K562 (cell line): Measurements from ENCODE around the gene PLA2R1. TPM values are rescaled to one million over a fixed set of nuclear protein-coding genes. Genes with fewer than 3 reads are reported as not detected.

ENCODE experiments used
- ATAC-seq: fragments of 200-7000 bp; cut with Tn5 transposase; 3 replicates; pipeline ENCODE4 v1.9.1; 2020; ENCODE audit warnings: moderate library complexity
- Bru-seq: library from RNA; stranded (reverse); fragments of 400-500 nt; gene quantifications from one replicate; lab custom pipeline; 2021; lab: Mats Ljungman, UMichigan
- BruChase-seq, 2 experiments: library from RNA; stranded (reverse); fragments of 400-500 nt; gene quantifications; one replicate each; lab custom pipeline; 2021; lab: Mats Ljungman, UMichigan
- BruUV-seq: library from RNA; stranded (reverse); fragments of 400-500 nt; replicated peaks from 2 replicates; lab custom pipeline; 2021; lab: Mats Ljungman, UMichigan
- CTCF ChIA-PET: fragments of 300-600 bp; formaldehyde crosslinking; extraction: SDS; loops from one replicate; lab custom pipeline; 2021; ENCODE audit warnings: low intra/inter-chr PET ratio; lab: Yijun Ruan, JAX
- POLR2A ChIA-PET: fragments of 300-600, 350-650 bp; sonication (Branson Sonifier 250); formaldehyde crosslinking; extraction: SDS; loops from one replicate; lab custom pipeline; 2021; ENCODE audit warnings: antibody characterized with exemption, inconsistent platforms; lab: Yijun Ruan, JAX
- DNase-seq, 4 experiments: peaks; one replicate each; pipeline versions ENCODE4 v3.0.0 to v3.0.0-alpha.2; 2011 to 2018; ENCODE audit warnings: low spot score in 3 of 4, mixed read lengths in 3 of 4; ENCODE audit errors: extremely low read depth in 1 of 4
- FAIRE-seq: peaks from 2 replicates; lab custom pipeline; 2011; peaks lifted over from hg19 to GRCh38; lab: Jason Lieb, UNC
- H2AFZ ChIP-seq: 2 replicates; pipeline ENCODE4 v1.6.0; 2011; ENCODE audit warnings: low read depth, low read length, control low read depth, inconsistent platforms
- H3K27ac ChIP-seq: fragments of 200-600 bp; 3 replicates; pipeline ENCODE4 v1.8.0; 2011; ENCODE audit warnings: low read depth, mild to moderate bottlenecking, control low read depth, inconsistent platforms, low read length, moderate library complexity, mixed read lengths; ENCODE audit errors: extremely low read depth
- H3K27me3 ChIP-seq, 2 experiments: fragments of 300-600 bp in 1 of 2; 2 replicates in 1 of 2; 3 replicates in 1 of 2; pipeline versions ENCODE4 v1.6.0 to v1.8.0; 2011; ENCODE audit warnings: inconsistent platforms in 2 of 2, low read length in 2 of 2, mild to moderate bottlenecking in 1 of 2, mixed read lengths in 1 of 2, moderate library complexity in 1 of 2; ENCODE audit not compliant: control insufficient read depth in 2 of 2, insufficient read depth in 2 of 2
- H3K36me3 ChIP-seq: fragments of 300-600 bp; 3 replicates; pipeline ENCODE4 v1.8.0; 2011; ENCODE audit warnings: mild to moderate bottlenecking, low read length, inconsistent platforms; ENCODE audit not compliant: control insufficient read depth, insufficient read depth
- H3K4me1 ChIP-seq, 2 experiments: fragments of 200-600 bp in 1 of 2; replicated peaks in 1 of 2; 2 replicates in 1 of 2; 3 replicates in 1 of 2; pipeline versions ENCODE4 v1.5.1 to v1.8.0; 2011; ENCODE audit warnings: inconsistent platforms in 2 of 2, low read length in 2 of 2, mild to moderate bottlenecking in 1 of 2, mixed read lengths in 1 of 2, moderate library complexity in 1 of 2; ENCODE audit not compliant: control insufficient read depth in 2 of 2, insufficient read depth in 2 of 2
- H3K4me2 ChIP-seq: 2 replicates; pipeline ENCODE4 v1.6.1; 2011; ENCODE audit warnings: low read length, control low read depth, inconsistent platforms, mixed read lengths; ENCODE audit not compliant: insufficient read depth
- H3K4me3 ChIP-seq: fragments of 200-600 bp; sonication (generic), shearing (Covaris generic); 2 replicates; pipeline ENCODE4 v1.5.1; 2016; ENCODE audit warnings: control low read depth, inconsistent platforms
- H3K79me2 ChIP-seq: fragments of 200-600 bp; 3 replicates; pipeline ENCODE4 v1.8.0; 2011; ENCODE audit warnings: low read length, inconsistent platforms; ENCODE audit not compliant: control insufficient read depth, insufficient read depth
- H3K9ac ChIP-seq, 2 experiments: 2 replicates each; pipeline versions ENCODE4 v1.6.0 to v1.6.1; 2011; ENCODE audit warnings: low read depth in 2 of 2, low read length in 2 of 2, control low read depth in 1 of 2, inconsistent platforms in 1 of 2, mild to moderate bottlenecking in 1 of 2, mixed read lengths in 1 of 2; ENCODE audit not compliant: insufficient read depth in 1 of 2
- H3K9me1 ChIP-seq: one replicate; pipeline ENCODE4 v1.6.0; 2011; ENCODE audit warnings: inconsistent platforms, mild to moderate bottlenecking, low read length, moderate library complexity; ENCODE audit not compliant: control insufficient read depth, insufficient read depth
- H3K9me3 ChIP-seq: replicated peaks from 2 replicates; pipeline ENCODE4 v1.5.1; 2011; ENCODE audit warnings: low read depth, low read length, inconsistent platforms; ENCODE audit not compliant: control insufficient read depth, insufficient read depth
- H4K20me1 ChIP-seq: replicated peaks from 2 replicates; pipeline ENCODE4 v1.6.1; 2011; ENCODE audit warnings: low read length, inconsistent platforms, mixed read lengths; ENCODE audit not compliant: control insufficient read depth, insufficient read depth
- ATF6 ChIP-seq: sonication (generic); formaldehyde crosslinking; IDR thresholded peaks from 2 replicates; pipeline ENCODE4 v1.4.0; 2020; ENCODE audit warnings: mild to moderate bottlenecking, missing genetic modification reagents
- BRCA1 ChIP-seq, 2 experiments: fragments of 450-650 bp in 1 of 2; sonication (generic) in 1 of 2; formaldehyde crosslinking in 1 of 2; IDR thresholded peaks; 2 replicates each; pipeline versions ENCODE4 v1.5.0 to v1.6.1; 2017 to 2020; ENCODE audit warnings: mild to moderate bottlenecking in 1 of 2, missing genetic modification reagents in 1 of 2
- DPF2 ChIP-seq: fragments of 450-650 bp; IDR thresholded peaks from 2 replicates; pipeline ENCODE4 v1.6.1; 2016
- HES1 ChIP-seq: fragments of 450-650 bp; IDR thresholded peaks from 2 replicates; pipeline ENCODE4 v1.6.1; 2016; ENCODE audit warnings: low read depth, mild to moderate bottlenecking, moderate library complexity
- ILF3 ChIP-seq: fragments of 450-650 bp; IDR thresholded peaks from 2 replicates; pipeline ENCODE4 v1.6.1; 2018; ENCODE audit warnings: antibody characterized with exemption, mild to moderate bottlenecking, moderate library complexity, borderline replicate concordance
- MEF2D ChIP-seq: conservative IDR thresholded peaks from 2 replicates; pipeline ENCODE4 v1.6.1; 2016; ENCODE audit warnings: low read depth, missing genetic modification characterization, missing compliant biosample characterization
- WGBS: fragments of 100-300 bp; shearing (Covaris generic); methylation state at CpG from one replicate; pipeline ENCODE4 v1.1.6; 2016; ENCODE audit warnings: low coverage, mixed read lengths; ENCODE audit not compliant: insufficient coverage; ENCODE audit errors: missing lambda C conversion rate; 5-methylcytosine and 5-hydroxymethylcytosine counted together
- in situ Hi-C: fragments of 300-500 bp; cut with MboI; formaldehyde crosslinking; loops from 4 replicates; pipeline ENCODE4 v1.15.0; 2018; ENCODE audit warnings: inconsistent platforms, mixed read lengths
- intact Hi-C: fragments of 100-400 bp; cut with micrococcal nuclease; formaldehyde crosslinking; loops from 2 replicates; pipeline ENCODE4 v1.14.2; 2022
- long read RNA-seq, 3 experiments: library from polyadenylated mRNA in 2 of 3; library from RNA in 1 of 3; unstranded in 2 of 3; stranded (forward) in 1 of 3; transcript quantifications; one replicate each; pipeline ENCODE4 v2.0.0, GENCODE V29; 2019 to 2022
- polyA minus RNA-seq, 3 experiments: library from RNA; depleted of rRNA, polyadenylated mRNA; stranded (reverse); fragments of >200 nt; gene quantifications; 2 replicates each; pipeline ENCODE4 v1.2.3, GENCODE V29; 2011
- polyA plus RNA-seq, 8 experiments: library from polyadenylated mRNA; depleted of rRNA in 4 of 8; stranded (reverse) in 5 of 8; unstranded in 3 of 8; fragments of >200 nt; fragmentation: Nextera tagmentation in 2 of 8; fragmentation: Illumina TruSeq in 1 of 8; extraction: Ambion mirVana in 2 of 8; extraction: Trizol in 1 of 8; gene quantifications; 2 replicates each; pipeline versions ENCODE4 v1.2.1 to v1.2.3, GENCODE V29; 2011 to 2014; ENCODE audit warnings: inconsistent platforms in 1 of 8, missing spikeins in 1 of 8
- total RNA-seq, 7 experiments: library from RNA; depleted of rRNA in 6 of 7; stranded (reverse); fragments of >200 nt in 6 of 7; fragmentation: Illumina TruSeq in 2 of 7; extraction: Trizol in 2 of 7; gene quantifications; 2 replicates each; pipeline versions ENCODE4 v1.2.1 to v1.2.3, GENCODE V29; 2011 to 2021; ENCODE audit warnings: low replicate concordance in 1 of 7

PLA2R1 gene
- not detected in 2 replicates for total RNA-seq (2011; cell fraction: chromatin; rRNA removed; ENCODE audit: low replicate concordance)
- not detected in 2 replicates for total RNA-seq (2011; cell fraction: nucleolus; rRNA removed)
- not detected in 2 replicates for total RNA-seq (2011; cell fraction: nucleoplasm; rRNA removed)
- not detected in 2 replicates for total RNA-seq (2014; rRNA removed)
- total RNA-seq (2014; rRNA removed; fragmentation: Illumina TruSeq; extraction: Trizol), result not detected in 2 replicates
- not detected in 2 replicates for total RNA-seq (2015; rRNA removed; fragmentation: Illumina TruSeq; extraction: Trizol)
- total RNA-seq (2021), result not detected in 2 replicates
- polyA plus RNA-seq (2011; rRNA removed), result not detected in 2 replicates
- not detected in 2 replicates for polyA plus RNA-seq (2011; cell fraction: cytosol; rRNA removed)
- not detected in 2 replicates for polyA plus RNA-seq (2011; cell fraction: nucleus; rRNA removed)
- polyA plus RNA-seq (2012), result not detected in 2 replicates
- polyA plus RNA-seq (2014; fragmentation: Illumina TruSeq; extraction: Trizol), result not detected in 2 replicates
- not detected for polyA plus RNA-seq (2014; fragmentation: Nextera tagmentation; extraction: Ambion mirVana)
- polyA plus RNA-seq (2014; rRNA removed), result under 0.01 TPM in 1 of 2 replicates, not detected in the other
- polyA minus RNA-seq (2011; rRNA and poly(A)+ RNA removed), result not detected in 2 replicates
- polyA minus RNA-seq (2011; cell fraction: cytosol; rRNA and poly(A)+ RNA removed), result not detected in 2 replicates
- not detected in 2 replicates for polyA minus RNA-seq (2011; cell fraction: nucleus; rRNA and poly(A)+ RNA removed)
- percentile 4 among the genes with signal in this experiment for Bru-seq, nascent RNA
- BruChase-seq, experiment 1, labeled RNA remaining after a 2-hour chase, result percentile 6 among the genes with signal in this experiment
- BruChase-seq, experiment 2, labeled RNA remaining after a 6-hour chase, result percentile 3 among the genes with signal in this experiment
- long read RNA-seq, experiment 1, result 0 reads
- long read RNA-seq, experiment 2, result 0 reads
- long read RNA-seq, experiment 3, result 0 reads

DNA sequence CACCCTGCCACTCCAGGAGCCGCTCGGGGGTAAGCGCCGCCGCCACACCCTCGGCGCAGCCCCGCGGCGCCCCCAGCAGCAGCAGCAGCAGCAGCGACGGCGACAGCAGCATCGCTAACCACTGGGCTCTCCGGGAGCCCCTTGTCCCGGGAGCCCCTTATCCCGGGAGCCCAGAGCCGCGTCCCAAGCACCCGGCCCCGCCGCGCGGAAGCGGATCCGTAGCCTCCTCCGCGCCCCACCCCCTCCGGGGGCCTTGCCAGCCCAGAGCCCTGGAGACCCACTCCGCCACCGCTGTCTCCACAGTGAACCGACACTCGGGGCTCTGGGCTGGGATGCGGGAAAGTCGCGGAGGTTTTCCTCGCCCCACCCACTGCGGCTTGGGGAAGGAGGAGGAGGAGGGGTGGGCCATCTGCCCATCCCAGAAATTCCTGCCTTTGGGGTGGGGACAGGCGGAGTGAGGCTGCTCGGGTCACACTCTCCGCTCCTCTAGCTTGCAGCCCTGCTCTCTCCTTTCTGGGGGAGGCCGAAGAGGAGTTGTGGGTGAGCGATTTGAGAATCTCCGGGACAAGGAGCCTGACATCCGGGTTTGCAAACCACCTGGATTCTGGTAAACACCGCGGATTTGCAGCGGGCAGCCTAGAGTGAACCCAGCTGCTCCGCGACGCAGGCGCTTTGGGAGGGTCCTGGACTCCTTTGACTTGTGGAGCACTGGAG, at the start of gene PLA2R1:
Gene PLA2R1 (minus strand): TSS at position 324 of the 714 bp plus-strand sequence. CDS start 212 bp downstream, at position 112.
- FAIRE-seq (no peak), ATAC-seq (peak; percentile 43), DNase-seq (no peak)
- no peaks in the 10 kb centered on the region for H4K20me1 ChIP-seq
- intact Hi-C loops (no loop called here), in situ Hi-C loops (no loop called here)
- H3K4me3 ChIP-seq, result no peak within 1 kb of the TSS
- no peak within 1 kb of the TSS for H3K9ac ChIP-seq
- no TSS peak for BruUV-seq
- H3K27ac ChIP-seq, result no peak within 1 kb of the TSS
- ChIA-PET POLR2A (interaction anchor here (0.6 kb wide), 2 partner anchors 10 to 85 kb away, joined by 3 to 6 read pairs; no protein-coding TSS in a partner anchor), CTCF (no interaction called here)
- H3K9me1 ChIP-seq, result no peaks in the 10 kb centered on the region
- no peak within 1 kb of the TSS for H2AFZ ChIP-seq
- WGBS, result 6% methylated on average over 52 of the region's 52 CpGs
- TF ChIP-seq ILF3, result no peak
- no peak for TF ChIP-seq ATF6 (CRISPR knock-in tag)
- TF ChIP-seq DPF2, result no peak
- no peak for TF ChIP-seq BRCA1 (IDR thresholded peaks at IDR 0.05)
- no peak for TF ChIP-seq BRCA1 (CRISPR knock-in tag; IDR thresholded peaks at IDR 0.05)
- no peak for TF ChIP-seq MEF2D
- no peak for TF ChIP-seq HES1
- H3K4me2 ChIP-seq, result no peak within 1 kb of the TSS
- H3K79me2 ChIP-seq, result no peaks in the 10 kb centered on the region
- H3K36me3 ChIP-seq, result no peaks in the 10 kb centered on the region
- H3K9me3 ChIP-seq, result no peaks in the 10 kb centered on the region
- peaks cover 21 to 31% of the 10 kb centered on the region in 2 experiments; a peak in 3 of 5 replicates for H3K27me3 ChIP-seq
- peaks cover 0 to 7% of the 10 kb centered on the region in 2 experiments; a peak in 1 of 5 replicates for H3K4me1 ChIP-seq
